Skeletal muscle tissue (tissue), 4 donors: ENCODE results near the gene SCUBE1. TPM values are rescaled to one million over a fixed set of nuclear protein-coding genes. Genes with fewer than 3 reads are reported as not detected.

Experiments
- H3K27ac ChIP-seq: one replicate; pipeline ENCODE4 v1.7.0; 2013; ENCODE audit warnings: mild to moderate bottlenecking, low read depth, low read length, inconsistent platforms
- H3K27me3 ChIP-seq, 3 donors: one replicate each; pipeline ENCODE4 v1.7.0; 2013; ENCODE audit warnings: low read length in 3 of 3; ENCODE audit not compliant: control insufficient read depth in 3 of 3, insufficient read depth in 3 of 3
- H3K36me3 ChIP-seq, 3 donors: one replicate each; pipeline ENCODE4 v1.7.0; 2013; ENCODE audit warnings: low read length in 3 of 3; ENCODE audit not compliant: control insufficient read depth in 3 of 3, insufficient read depth in 3 of 3
- H3K4me1 ChIP-seq, 3 donors: one replicate each; pipeline ENCODE4 v1.7.0; 2013; ENCODE audit warnings: low read length in 3 of 3, mild to moderate bottlenecking in 3 of 3; ENCODE audit not compliant: control insufficient read depth in 3 of 3, insufficient read depth in 3 of 3
- H3K4me3 ChIP-seq, 3 donors: one replicate each; pipeline ENCODE4 v1.7.0; 2013; ENCODE audit warnings: low read length in 3 of 3
- H3K9ac ChIP-seq, 3 donors: one replicate each; pipeline ENCODE4 v1.7.0; 2013; ENCODE audit warnings: low read length in 3 of 3, mild to moderate bottlenecking in 3 of 3, moderate library complexity in 2 of 3, low read depth in 1 of 3
- H3K9me3 ChIP-seq, 3 donors: one replicate each; pipeline ENCODE4 v1.7.0; 2013; ENCODE audit warnings: low read length in 3 of 3; ENCODE audit not compliant: control insufficient read depth in 3 of 3
- total RNA-seq: library from RNA; depleted of rRNA; stranded (reverse); fragments of >200 nt; gene quantifications from one replicate; pipeline ENCODE4 v1.2.3, GENCODE V29; 2014
- donor health status: Osteomylitis.

Gene SCUBE1
- total RNA-seq, 1 donor from 2014 or later: under 0.01 TPM

GRCh38 chr22:43257549-43257948, 85.6 kb downstream of the SCUBE1 start:
- Histone ChIP-seq H3K27ac (no peak overlapping the region), H3K27me3 (peaks cover 6 to 35% (median 16%) of the 10 kb centered on the region in 3 donors), H3K36me3 (no peaks in the 10 kb centered on the region)

DNA sequence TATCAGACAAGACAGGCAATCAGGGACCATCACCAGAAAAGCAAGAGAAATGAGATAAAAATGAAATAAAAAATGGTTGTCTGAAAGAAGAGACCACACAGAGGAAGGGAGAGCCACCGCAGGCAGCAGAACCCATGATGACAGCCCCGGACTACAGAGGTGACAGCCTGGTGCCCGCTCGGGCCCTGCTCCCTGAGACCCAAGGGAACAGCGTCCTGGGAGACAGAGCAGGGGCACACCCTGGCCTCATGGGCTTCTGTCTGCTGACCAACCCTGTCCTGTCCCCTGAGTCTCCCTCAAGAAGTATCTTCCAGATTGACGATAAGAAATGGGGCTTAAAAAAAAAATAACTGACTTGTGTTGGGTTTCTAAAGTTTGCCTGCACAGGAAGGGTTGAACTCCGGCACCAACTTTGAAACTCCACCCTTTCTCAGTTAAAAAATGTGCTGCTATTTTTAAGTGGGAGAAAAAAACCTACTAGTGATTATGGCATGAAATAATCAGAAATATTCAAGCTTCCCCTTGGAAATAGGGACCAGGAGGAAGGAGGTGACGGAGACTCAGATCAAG, 86.1 kb downstream of the SCUBE1 start:
- no peak overlapping the region for H3K4me3 ChIP-seq
- H3K9me3 ChIP-seq: no peaks in the 10 kb centered on the region
- no peaks in the 10 kb centered on the region for H3K36me3 ChIP-seq
- no peak overlapping the region for H3K9ac ChIP-seq
- H3K4me1 ChIP-seq: peaks cover 0 to 4% (median 3%) of the 10 kb centered on the region in 3 donors
- no peak overlapping the region for H3K27ac ChIP-seq
- H3K27me3 ChIP-seq: peaks cover 9 to 31% (median 13%) of the 10 kb centered on the region in 3 donors

More at GRCh38 chr22:43257549-43257948, 85.6 kb downstream of the SCUBE1 start:
- Histone ChIP-seq H3K4me1 (peaks cover 0 to 4% (median 3%) of the 10 kb centered on the region in 3 donors), H3K9ac (no peak overlapping the region), H3K9me3 (no peaks in the 10 kb centered on the region), H3K4me3 (no peak overlapping the region)

DNA sequence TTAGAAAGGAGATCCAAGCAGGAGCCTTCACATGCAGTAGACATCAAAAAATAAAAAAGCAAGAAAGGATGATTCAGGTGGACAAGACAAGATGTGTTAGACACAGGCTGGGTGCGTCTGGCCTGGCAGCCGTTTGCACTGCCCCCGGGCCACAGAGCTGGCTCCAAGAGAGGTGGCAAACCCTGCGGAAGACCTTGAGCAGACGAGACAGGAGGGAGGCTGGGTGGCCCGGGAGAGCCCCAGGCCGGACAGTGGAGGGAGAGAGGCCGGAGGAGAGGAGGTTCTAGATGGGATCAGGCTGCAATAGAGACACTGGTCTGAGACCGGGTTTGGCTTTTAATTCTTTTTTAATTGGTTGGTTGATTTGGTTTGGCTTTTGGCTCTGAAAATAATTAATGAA, 86.6 kb downstream of the SCUBE1 start:
- Histone ChIP-seq H3K4me1 (peaks cover 0 to 4% (median 3%) of the 10 kb centered on the region in 3 donors), H3K36me3 (no peaks in the 10 kb centered on the region), H3K4me3 (no peak overlapping the region), H3K27ac (no peak overlapping the region), H3K27me3 (peaks cover 10 to 27% (median 13%) of the 10 kb centered on the region in 3 donors), H3K9me3 (no peaks in the 10 kb centered on the region), H3K9ac (no peak overlapping the region)

DNA sequence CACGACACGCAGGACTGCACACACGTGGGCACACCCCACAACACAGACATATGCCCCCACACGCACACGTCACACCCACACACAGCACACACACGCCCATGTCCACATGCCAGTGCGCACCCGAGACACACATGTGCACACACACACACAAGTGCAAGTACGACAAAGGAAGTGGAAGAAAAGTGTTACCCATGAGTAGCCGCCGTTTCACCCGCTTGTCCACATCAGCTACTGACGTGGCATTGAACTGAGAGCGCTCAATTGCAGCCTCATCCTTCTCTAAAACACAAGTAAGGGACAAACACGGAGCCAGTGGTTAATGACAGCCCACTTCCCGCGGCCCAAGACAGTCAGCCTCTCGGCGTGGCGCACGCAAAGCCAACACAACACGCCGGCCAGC, 87.9 kb downstream of the SCUBE1 start:
- no peaks in the 10 kb centered on the region for H3K36me3 ChIP-seq
- no peak overlapping the region for H3K27ac ChIP-seq
- peaks cover 0 to 4% (median 3%) of the 10 kb centered on the region in 3 donors for H3K4me1 ChIP-seq
- no peak overlapping the region for H3K9ac ChIP-seq
- no peaks in the 10 kb centered on the region for H3K9me3 ChIP-seq
- H3K27me3 ChIP-seq: peaks cover 13 to 32% (median 13%) of the 10 kb centered on the region in 3 donors
- H3K4me3 ChIP-seq: no peak overlapping the region

GRCh38 chr22:43253839-43254238, 89.3 kb downstream of the SCUBE1 start:
- Histone ChIP-seq H3K27me3 (peaks cover 13 to 32% (median 13%) of the 10 kb centered on the region in 3 donors), H3K9me3 (no peaks in the 10 kb centered on the region), H3K4me1 (peaks cover 0 to 4% (median 3%) of the 10 kb centered on the region in 3 donors), H3K4me3 (no peak overlapping the region), H3K36me3 (no peaks in the 10 kb centered on the region), H3K27ac (no peak overlapping the region), H3K9ac (no peak overlapping the region)

- peaks cover 0 to 4% (median 3%) of the 10 kb centered on the region in 3 donors for H3K4me1 ChIP-seq
- H3K4me3 ChIP-seq: no peak overlapping the region
- H3K36me3 ChIP-seq: no peaks in the 10 kb centered on the region
- no peak overlapping the region for H3K27ac ChIP-seq
- no peaks in the 10 kb centered on the region for H3K9me3 ChIP-seq
- H3K9ac ChIP-seq: no peak overlapping the region
- peaks cover 13 to 32% (median 16%) of the 10 kb centered on the region in 3 donors for H3K27me3 ChIP-seq
Observed at GRCh38 chr22:43252319-43252718, 90.9 kb downstream of the SCUBE1 start.

- H3K4me3 ChIP-seq: no peak overlapping the region
- H3K4me1 ChIP-seq: no peaks in the 10 kb centered on the region
- peaks cover 12 to 22% (median 16%) of the 10 kb centered on the region in 3 donors for H3K27me3 ChIP-seq
- H3K36me3 ChIP-seq: no peaks in the 10 kb centered on the region
- no peaks in the 10 kb centered on the region for H3K9me3 ChIP-seq
- no peak overlapping the region for H3K27ac ChIP-seq
- H3K9ac ChIP-seq: no peak overlapping the region
Observed at GRCh38 chr22:43249789-43250471, 93.2 kb downstream of the SCUBE1 start.

DNA sequence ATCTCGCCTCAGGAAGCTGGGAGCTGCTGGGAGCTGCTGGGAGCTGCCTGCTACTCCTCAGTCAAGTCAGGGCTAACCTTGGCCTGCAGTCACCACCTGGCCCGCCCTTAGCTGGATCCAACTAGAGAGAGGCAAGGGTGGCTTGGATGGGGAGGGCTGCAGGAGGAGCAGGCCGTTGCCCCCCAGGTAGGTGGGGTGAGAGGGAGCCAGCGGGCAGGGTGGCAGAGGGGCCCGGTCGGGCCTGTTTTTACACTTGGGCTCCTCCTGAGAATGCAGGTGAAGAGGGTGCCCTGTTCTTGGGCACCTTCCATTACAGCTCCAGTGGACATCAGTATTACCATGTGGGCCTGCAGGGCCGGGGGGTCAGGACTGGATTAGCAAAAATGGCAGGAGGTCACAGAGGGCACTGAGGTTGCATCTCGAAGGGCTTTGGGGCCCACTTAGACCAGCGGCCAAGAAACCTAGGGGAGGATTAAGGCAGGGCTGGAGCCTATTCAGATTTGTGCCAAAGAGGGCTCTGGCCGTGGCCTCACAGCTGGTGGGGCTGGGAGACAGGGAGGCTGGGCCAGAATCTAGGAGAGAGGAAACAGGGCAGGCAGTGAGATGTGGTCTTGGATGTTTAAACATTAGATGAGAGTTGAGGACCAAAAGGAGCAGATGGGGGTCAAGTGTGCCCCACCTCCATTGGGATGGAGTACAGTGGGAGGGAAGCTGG, 95.5 kb downstream of the SCUBE1 start:
- no peaks in the 10 kb centered on the region for H3K36me3 ChIP-seq
- H3K4me3 ChIP-seq: no peak overlapping the region
- H3K4me1 ChIP-seq: no peaks in the 10 kb centered on the region
- H3K27me3 ChIP-seq: peaks cover 2 to 12% (median 5%) of the 10 kb centered on the region in 3 donors
- H3K27ac ChIP-seq: no peak overlapping the region
- H3K9ac ChIP-seq: no peak overlapping the region
- H3K9me3 ChIP-seq: no peaks in the 10 kb centered on the region

DNA sequence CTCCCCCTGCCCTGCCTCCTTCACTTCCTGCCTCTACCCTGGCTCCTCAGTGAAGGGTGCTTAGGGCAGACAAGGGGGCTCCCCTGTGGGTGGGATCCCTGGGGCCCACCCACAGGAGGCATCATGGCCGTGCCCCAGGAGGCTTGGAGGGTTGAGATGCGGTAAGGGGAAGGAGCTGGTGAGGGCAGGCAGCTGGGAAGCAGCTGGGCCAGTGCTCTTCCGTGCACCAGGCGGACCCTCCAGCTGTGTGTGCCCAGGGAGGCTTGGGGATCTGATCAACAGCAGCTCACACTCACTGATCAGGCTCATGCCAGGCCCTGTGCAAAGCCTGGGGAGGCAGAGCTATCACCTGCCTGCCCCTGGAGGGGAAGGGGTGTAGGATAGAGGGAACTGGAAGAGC, 97.0 kb downstream of the SCUBE1 start:
- Histone ChIP-seq H3K9ac (no peak overlapping the region), H3K27me3 (peaks cover 0 to 10% (median 5%) of the 10 kb centered on the region in 3 donors), H3K9me3 (no peaks in the 10 kb centered on the region), H3K4me3 (no peak overlapping the region), H3K27ac (no peak overlapping the region), H3K36me3 (no peaks in the 10 kb centered on the region), H3K4me1 (no peaks in the 10 kb centered on the region)

GRCh38 chr22:43245717-43246116, 97.5 kb downstream of the SCUBE1 start:
- peaks cover 0 to 9% (median 6%) of the 10 kb centered on the region in 3 donors for H3K27me3 ChIP-seq
- H3K4me1 ChIP-seq: no peaks in the 10 kb centered on the region
- H3K36me3 ChIP-seq: no peaks in the 10 kb centered on the region
- no peak overlapping the region for H3K4me3 ChIP-seq
- H3K27ac ChIP-seq: no peak overlapping the region
- H3K9me3 ChIP-seq: no peaks in the 10 kb centered on the region
- no peak overlapping the region for H3K9ac ChIP-seq
